Inflammatory macrophage treated with lipopolysaccharide for 1 hour (primary cell): Measurements from ENCODE around the gene PELI3.

ENCODE experiments used
- DNase-seq, 2 donors: peaks; one replicate each; pipeline ENCODE4 v3.0.0-alpha.2; 2020 to 2022

The PELI3 gene

DNA sequence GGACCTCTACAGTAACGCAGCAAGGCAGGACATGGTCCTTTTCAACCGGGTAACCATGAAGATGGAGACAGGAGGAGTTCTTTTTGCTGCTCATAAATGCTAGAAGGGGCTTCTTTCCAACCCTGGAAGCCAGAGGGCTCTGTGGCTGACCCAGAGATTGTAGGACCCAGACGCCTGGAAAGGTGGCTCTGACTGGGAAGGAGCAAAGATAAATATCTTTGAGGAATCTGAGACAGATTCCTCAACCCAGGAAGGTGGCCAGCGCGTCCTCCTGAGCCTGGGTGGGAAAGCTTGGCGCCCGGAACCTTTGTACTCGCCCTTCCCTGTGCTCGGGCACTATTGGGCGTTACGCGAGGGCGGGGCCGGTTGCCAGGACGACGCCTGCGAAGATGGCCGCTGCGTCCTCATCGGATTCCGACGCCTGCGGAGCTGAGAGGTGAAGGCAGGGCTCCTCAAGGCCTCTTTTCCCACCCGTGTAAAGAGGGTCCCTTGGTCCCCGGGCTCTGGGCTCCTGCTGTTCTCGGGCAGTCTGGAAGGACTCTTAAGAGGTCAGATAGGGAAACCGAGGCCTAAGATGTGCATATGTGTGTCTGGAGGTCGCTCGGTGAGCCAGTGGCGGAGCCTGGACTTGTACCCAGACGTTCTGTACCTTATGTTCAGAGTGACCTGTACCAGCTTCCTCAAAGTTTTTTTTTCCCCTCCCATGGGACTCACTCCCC is 43.7 kb downstream of the PELI3 start, which contains the start of gene BBS1:
Gene BBS1, plus strand, starts transcription at position 365 of the 719 bp plus-strand sequence. Its CDS starts 25 bp downstream, at position 390.
- DNase-seq, result peak; percentile 60 to 88

DNA sequence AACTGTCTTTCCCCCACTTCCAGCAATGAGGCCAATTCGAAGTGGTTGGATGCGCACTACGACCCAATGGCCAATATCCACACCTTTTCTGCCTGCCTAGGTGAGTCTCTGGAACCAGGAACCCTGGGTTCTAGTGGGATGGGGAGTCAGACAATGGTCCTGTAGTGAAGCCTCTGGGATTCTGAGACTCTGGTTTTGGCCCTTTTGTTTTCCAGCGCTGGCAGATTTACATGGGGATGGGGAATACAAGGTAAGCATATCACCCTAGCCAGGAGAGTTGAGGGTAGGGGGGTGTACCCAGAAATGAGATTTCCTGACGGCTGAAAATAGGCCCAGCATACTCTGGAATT is 44.3 kb downstream of the PELI3 start:
- no peak for DNase-seq

DNA sequence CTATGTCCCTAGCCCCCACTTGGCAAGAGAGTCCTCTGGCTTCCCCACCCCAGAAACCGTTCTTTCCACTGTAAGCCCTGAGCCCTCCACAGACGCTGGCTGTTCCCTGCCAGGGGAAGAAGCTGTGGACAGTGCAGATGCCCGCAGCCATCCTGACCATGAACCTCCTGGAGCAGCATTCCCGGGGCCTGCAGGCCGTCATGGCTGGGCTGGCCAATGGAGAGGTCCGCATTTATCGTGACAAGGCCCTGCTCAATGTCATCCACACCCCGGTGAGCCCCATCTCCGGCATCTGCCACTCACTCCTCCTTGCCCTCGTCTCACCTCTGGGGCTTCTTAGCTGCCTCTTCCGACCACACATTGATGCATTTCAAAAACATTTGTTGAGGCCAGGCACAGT is 56.9 kb downstream of the PELI3 start:
- no peak for DNase-seq

DNA sequence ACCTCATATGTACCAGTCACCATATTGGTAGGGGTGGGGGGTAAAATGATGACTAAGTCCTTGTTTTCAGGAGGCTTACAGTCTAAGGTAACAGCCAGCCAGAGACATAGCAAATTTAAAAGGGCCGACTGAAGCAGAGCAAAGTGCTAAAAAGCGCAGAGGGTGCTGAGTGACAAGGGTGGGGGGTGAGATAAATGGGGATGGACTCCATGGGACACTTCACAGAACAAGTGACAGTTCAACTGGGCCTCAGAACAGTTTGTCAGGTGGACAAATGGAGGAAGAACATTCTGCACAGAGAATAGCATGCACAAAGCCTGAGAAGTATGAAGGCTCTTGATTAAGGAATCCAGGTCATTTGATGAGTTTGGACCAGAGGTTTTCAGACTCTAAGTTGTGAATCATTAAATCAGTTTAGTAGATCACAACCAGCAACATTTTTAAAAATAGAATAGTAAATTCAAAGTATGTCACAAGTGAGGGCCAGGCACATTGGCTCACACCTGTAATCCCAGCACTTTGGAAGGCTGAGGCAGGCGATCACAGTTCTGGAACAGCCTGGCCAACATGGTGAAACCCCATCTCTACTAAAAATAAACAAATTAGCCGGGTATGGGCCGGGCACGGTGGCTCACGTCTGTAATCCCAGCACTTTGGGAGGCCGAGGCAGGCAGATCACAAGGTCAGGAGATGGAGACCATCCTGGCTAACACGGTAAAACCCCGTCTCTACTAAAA is 57.8 kb downstream of the PELI3 start:
- no peak for DNase-seq
